Stimulated activated CD4-positive, alpha-beta T cell treated with anti-CD3 and anti-CD28 coated beads, TNF-alpha, amount 100 ng/mL, for 24 hours (primary cell): ENCODE measurements around the gene IL17RB.

Source experiments
- DNase-seq, 3 experiments: peaks; one replicate each; pipeline ENCODE4 v3.0.0-alpha.2; 2020; ENCODE audit warnings: low read depth in 3 of 3

IL17RB gene

GRCh38 chr3:53913401-53913800, 67.0 kb downstream of the IL17RB start:
- no peak for DNase-seq
